GM21529 (cell line): ENCODE data around the gene OR2B2.
"Not testable (repeated sequence)": the region's sequence is repeated elsewhere in the genome, so short reads cannot be mapped to it uniquely, and the experiment has no call there.

Experiments
- ATAC-seq: cut with Tn5 transposase; IDR thresholded peaks from one replicate; pipeline ENCODE4 v1.9.1; 2021; ENCODE audit not compliant: unreplicated experiment

Gene OR2B2

DNA sequence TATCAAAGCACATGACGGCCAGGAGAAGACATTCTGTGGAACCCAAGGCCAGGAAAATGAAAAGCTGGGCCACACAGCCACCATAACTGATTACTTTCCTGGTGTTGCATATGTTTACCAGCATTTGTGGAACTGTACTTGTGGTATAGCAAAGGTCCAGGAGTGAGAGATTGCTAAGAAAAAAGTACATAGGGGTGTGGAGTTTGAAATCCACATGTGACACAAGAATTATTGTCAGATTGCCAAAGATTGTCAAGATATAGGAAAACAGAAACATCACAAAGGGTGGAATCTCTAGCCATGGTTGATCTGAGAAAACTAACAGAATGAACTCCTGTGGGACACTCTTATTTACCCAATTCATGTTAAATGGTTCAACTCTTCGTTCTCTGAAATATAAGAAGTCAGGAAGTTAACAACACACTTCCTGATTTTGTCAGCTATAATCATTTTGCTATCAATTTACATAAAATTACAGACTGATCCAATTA, at the start of gene OR2B2:
TSS of gene OR2B2 (minus strand) at position 441 of the 491 bp plus-strand sequence. CDS start at position 364, 77 bp downstream.
- no peak for ATAC-seq

DNA sequence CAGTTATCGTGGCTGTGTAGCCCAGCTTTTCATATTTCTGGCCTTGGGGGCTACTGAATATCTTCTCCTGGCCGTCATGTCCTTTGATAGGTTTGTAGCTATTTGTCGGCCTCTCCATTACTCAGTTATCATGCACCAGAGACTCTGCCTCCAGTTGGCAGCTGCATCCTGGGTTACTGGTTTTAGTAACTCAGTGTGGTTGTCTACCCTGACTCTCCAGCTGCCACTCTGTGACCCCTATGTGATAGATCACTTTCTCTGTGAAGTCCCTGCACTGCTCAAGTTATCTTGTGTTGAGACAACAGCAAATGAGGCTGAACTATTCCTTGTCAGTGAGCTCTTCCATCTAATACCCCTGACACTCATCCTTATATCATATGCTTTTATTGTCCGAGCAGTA, 45.3 kb upstream of the OR2B2 start:
- ATAC-seq = no peak

DNA sequence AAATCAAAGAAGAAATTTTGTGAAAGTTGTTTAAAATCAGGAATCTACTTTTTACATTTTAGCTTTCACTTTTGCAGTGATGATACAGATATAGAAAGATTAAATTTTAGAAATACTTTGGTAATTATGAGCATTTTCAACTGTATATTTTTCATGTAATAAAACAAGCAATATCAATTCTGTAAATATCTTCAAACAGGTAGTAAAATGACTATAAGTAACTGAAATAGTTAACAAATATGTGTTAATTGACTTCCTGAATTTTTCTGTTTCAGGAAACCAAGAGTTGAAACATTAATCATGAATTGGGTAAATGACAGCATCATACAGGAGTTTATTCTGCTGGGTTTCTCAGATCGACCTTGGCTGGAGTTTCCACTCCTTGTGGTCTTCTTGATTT, 44.7 kb upstream of the OR2B2 start, which contains the start of gene OR2B6:
TSS of gene OR2B6 (plus strand) at position 301 of the 400 bp plus-strand sequence. CDS start at position 301, 0 bp downstream.
- ATAC-seq = no peak

DNA sequence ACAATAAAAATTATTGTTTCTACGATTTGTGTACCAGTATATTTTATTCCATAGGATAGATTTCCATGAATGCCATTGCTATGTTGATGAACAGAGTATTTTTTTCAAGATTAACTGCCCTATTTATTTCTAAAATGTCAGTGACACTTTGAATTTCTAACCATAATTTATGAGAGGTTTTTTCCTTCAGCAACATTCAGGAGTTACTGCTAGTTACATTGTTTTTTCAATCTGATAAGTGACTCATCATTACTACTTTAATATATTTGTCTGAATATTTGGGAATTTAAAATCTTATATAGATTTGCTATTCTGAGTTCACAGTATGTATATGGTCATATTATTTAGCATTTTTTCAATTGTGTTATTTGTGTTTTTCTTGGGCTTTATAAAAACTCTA, 38.8 kb upstream of the OR2B2 start:
- ATAC-seq = no peak

DNA sequence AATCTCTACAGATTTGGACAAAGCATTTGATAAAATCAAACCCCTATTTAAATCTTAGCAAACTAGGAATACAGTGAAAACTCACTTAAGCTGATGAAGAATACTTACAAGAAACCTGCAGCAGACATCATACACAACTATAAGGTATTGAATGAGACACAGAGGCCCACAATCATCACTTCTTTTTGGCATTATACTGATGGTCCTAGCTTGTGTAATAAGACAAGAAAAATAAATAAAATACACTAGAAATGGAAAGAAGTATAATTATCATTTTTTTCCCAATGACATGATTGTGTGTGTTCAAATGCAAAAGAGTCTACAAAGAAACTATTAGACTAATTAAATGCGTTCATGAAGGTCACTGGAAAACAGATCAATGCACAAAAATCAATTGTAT, 36.0 kb upstream of the OR2B2 start:
- no peak for ATAC-seq

DNA sequence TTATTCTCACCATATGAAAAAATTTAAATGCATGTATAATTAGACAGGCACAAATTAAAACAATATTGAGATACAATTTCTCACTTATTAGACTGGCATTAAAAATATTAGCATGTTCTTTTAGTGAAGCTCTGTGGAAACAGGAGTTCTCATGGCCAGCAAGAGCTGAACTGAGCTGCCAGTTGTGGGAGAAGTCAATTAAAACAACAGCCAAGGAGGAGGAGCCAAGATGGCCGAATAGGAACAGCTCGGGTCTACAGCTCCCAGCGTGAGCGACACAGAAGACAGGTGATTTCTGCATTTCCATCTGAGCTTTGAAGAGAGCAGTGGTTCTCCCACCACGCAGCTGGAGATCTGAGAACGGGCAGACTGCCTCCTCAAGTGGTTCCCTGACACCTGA, 30.9 kb upstream of the OR2B2 start:
- not testable (repeated sequence) for ATAC-seq

DNA sequence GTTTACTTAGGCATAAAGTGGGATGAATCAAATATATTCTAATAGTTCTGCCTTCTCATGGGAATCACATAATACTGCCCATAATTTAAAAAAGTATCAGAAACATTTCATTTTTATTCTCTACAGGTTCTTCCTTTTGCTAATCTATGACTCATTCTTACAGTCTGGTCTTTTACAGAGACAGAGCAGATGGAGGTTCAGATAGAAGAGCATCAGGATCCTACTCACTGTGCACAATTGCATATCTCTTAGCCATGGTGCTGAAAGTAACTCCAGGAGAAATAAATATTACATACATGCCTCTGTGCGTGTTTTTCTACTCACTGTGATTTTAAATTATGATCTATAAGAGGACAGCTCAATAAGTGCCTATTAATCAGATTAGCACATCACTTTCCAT, 28.6 kb upstream of the OR2B2 start:
- no peak for ATAC-seq

DNA sequence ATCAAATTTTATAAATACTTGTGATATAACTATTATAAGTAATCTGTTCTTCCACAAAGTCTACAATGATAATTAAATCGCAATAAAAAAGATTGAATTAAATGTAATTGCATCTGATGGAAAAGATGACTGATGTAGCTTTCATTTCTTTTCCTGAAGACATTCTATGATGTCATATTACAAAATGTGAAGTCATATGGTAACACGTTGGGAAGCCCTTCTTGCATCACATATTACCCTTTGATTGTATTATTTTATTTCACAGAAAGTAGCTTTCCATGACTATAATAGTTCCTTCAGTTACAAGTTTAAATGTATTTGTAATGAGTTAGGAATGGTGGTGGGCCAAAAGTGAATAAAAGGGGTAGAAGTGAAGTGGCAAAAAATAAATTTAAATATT, 19.0 kb upstream of the OR2B2 start:
- ATAC-seq = no peak

DNA sequence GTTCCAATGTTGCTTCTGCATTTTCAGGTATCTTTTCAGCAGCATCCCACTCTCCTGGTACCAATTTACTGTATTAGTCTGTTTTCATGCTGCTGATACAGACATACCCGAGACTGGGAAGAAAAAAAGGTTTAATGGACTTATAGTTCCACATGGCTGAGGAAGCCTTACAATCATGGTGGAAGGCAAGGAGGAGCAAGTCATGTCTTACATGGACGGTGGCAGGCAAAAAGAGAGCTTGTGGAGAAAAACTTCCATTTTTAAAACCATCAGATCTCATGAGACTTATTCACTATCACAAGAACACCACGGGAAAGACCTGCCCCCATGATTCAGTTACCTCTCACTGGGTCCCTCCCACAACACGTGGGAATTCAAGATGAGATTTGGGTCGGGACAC, 17.7 kb upstream of the OR2B2 start:
- ATAC-seq = not testable (repeated sequence)

DNA sequence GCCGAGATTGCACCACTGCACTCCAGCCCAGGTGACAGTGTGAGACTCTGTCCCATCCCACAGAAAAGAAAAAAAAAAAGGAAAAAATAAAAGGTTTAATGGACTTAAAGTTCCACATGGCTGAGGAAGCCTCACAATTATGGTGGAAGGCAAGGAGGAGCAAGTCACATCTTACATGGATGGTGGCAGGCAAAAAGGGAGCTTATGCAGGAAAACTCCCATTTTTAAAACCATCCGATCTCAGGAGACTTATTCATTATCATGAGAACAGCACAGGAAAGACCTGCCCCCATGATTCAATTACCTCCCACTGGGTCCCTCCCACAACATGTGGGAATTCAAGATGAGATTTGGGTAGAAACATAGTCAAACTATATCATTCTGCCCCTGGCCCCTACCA, 15.8 kb upstream of the OR2B2 start:
- ATAC-seq = not testable (repeated sequence)

DNA sequence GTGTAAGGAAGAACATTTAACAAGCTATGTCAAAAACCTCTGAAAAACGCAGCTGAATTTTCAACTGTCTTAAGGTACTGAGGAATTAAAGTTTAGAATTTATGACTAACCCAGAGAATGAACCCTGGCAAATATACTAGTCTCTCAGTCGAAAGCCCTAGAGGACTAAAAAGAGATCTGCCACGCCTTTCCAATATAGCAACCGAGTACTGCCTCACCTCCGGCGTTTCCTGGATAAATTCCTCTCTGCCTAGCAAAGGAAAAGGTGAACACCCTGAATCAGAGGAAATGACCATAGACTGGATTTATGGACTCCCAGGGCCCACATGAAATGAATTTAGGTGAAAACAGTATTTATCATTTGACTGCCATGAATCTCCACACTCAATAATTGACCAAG, 12.0 kb upstream of the OR2B2 start:
- no peak for ATAC-seq

DNA sequence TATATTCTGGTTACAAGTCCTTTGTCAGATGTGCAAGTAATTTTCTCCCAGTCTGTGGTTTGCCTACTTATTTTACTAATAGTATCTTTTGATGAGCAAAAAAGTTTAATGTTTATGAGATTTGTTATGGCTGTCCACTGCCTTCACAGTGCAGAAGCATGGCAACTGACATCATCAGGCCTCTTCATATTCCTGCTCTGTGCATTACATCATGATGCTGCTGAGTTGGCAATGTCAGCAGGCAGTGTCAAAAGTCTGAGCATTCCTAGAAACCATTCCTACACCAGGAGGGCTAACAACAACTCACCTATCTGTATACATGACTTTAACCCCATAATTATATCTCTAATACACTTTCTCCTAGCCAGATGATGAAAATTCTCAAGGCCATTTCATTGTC, 10.8 kb upstream of the OR2B2 start:
- no peak for ATAC-seq

DNA sequence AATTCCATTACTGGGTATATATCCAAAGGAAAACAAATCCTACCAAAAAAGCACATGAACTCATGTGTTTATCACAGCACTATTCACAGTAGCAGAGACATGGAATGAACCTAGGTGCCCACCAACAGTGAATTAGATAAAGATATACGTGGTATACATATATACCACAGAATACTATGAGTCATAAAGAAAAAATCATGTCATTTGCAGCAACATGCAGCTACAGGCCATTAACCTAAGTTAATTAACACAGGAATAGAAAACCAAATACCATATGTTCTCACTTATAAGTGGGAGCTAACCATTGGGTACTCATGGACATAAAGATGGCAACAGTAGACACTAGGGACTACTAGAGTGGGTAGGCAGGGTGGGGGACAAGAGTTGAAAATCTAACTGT, 4.2 kb downstream of the OR2B2 start:
- ATAC-seq = no peak

DNA sequence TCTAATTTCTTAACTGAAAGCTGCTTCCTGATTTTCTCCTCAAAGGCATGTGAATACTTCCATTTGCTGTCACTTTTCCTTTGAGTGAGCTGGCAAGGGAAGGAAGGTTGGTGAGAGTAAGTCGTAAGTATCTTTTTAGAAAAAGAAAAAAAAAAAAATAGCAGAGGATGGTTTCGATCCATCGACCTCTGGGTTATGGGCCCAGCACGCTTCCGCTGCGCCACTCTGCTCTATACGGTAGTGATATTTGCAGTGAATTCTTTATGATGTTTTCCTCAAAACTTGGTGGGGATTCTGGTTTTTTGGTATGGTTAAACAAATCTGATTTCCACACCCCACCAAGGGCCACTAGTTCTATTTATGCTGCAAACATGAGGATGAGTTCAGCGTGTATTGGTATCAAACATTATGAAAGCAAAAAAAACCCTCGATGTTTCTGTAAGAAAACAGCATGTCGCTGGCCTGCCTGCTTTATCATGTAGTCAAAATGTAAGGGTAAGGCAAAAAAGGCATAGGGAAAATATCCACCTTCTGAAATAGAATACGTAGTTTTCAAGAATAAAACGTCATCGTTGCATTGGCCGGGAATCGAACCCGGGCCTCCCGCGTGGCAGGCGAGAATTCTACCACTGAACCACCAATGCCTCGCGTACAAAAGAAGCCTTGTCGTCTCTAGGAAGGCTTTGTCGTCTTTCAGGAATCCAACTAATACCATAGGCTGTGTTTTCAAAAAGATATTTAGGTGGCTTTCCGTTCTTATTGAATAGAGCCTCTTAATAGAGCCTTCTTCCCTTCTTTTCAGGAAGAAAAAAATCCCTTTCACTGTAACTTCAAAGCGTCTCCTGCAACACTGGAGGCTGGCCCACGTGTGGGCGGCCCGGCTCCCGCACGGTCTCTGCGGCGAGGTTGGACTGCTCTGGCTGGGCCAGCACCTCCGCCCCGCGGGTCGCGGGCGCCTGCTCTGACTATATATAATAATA, 9.6 kb downstream of the OR2B2 start:
- peak; percentile 67 for ATAC-seq

DNA sequence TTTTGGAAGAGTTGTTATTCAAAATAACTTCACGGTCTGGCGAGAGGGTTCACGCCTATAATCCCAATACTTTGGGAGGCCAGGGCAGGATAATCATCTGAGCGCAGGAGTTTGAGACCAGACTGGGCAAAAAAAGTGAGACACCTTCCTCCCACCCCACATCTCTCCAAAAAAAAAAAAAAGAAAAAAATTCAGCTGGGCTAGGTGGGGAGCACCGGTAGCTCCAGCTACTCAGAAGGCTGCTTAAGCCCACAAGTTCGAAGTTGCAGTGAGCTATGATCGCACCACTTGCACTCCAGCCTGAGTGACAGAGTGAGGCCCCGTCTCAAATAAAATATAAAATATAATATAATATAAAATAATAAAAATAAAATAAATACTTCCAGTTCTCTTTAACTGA, 10.4 kb downstream of the OR2B2 start:
- ATAC-seq = no peak

DNA sequence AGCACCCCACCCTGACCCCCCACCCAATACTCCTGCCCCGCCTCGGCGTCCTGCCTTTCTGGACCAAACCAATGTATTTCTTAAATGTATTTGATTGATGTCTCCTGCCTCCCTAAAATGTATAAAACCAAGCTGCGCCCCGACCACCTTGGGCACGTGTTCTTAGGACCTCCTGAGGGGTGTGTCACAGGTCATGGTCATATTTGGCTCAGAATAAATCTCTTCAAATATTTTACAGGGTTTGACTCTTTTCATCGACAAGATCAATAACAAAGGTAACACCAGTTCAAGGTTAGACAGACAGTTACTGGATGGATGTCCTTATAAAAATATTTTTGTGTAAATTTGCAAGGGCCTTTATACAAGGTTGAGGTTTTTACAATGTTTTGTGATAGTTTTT, 12.0 kb downstream of the OR2B2 start:
- not testable (repeated sequence) for ATAC-seq

DNA sequence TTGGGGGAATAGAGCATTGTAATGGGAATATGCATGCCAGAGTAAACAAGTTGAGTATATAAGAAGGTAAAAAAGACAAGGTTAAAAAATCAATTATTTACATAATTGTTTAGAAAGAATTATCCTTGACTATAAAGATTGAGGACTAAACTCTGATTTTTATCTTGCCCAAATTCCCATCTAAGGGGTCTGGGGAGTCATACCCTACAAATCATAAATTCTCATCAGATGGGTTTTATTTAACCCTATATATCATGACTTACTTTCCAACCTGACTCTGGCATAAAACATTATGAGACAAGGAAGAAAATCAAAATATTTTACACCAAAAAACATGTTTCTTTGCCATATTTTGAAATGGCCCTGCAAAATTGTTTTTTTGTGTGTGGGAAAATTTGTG, 12.7 kb downstream of the OR2B2 start:
- ATAC-seq = no peak

DNA sequence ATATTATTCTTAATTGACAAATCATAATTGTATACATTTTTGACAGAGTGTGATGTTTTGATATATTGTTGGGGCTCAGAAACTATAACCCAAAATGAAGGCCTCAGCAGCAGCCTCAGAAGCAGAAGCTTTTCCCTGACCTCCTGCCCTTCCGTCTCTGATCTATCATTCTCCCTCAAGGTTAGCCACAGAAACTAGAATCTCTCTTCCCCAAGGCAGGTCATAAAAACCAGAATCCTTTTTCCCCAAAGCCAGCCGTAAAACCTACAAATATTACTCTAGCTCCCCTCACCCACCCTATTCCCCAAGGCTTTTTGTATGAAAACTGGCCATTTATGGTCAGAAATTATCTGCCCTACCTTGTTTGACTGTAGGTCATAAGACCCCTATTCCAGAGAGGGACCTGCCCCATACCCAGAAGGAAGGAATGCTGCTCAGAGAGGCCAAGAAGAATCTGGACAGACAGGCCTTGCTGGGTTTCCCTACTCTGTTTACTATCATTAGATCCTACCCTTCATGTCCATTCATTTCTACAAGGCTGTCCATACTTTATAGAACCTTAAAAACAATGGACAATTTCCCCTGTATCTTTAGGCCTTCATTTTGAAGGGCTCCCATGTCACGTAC, 14.5 kb downstream of the OR2B2 start:
- no peak for ATAC-seq

DNA sequence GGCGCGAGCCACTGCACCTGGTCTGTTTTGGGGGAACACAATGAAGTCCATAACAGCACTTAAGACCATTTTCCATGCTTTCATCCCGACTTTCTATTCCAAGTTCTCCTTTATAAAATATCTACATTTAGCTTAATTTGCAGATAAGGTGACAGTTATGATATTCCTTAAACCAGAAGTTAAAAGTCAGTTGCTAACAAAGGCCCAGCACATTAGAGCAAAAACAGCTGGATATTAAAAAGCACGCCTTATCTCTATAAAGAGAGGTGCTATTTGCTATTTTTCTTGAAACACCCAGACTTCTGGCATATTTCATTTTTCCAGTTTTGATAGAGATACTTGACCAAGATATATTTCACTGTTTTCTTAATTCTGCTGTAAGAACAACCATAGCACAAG, 15.8 kb downstream of the OR2B2 start:
- ATAC-seq = no peak

DNA sequence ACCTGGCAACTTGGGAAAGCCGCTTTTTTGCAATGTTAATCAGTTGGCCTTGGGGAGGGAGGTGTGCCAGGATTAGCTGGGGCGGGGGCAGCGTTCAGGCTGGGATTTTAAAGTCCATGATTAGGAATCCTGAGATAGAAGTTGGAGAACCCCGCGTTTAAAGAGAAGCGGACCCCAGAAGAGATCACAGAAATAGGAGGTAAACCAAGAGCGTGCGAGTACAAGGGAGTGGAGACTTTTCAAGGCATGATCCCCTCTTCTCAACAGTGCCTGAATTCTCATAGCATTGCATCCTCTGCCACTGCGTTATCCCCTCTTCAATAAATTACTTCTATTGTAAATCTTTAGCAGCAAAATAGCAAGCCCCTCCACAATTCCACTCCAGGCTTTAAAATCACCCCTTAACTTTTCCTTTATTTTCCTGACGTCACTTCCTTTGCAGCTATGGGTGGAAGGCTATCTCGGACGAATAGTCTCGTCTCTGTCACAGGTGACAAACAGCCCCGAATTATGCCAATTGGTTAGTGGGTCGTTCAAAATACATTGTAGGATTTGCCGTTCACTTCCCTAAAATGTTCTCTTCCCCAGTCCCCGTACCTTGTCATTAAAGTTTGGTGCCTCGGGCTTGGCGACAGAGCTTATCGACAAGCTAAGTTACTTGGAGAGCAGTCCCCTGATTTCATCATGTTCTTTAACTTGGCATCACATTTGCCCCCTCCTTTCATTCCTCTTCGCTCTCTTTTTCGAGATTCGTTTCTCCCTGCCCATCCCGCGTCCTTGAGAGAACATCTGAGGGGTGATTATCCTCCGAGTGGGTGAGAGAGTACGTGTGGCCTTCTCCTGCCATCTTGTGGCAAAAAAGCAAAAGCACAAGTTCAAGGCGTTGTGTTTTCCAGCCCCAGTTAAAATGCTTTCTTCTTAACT, 17.1 kb downstream of the OR2B2 start:
- ATAC-seq = no peak
